GM21825 (cell line): ENCODE measurements around the gene MOGAT1.
"Not testable (repeated sequence)": the region's sequence is repeated elsewhere in the genome, so short reads cannot be mapped to it uniquely, and the experiment has no call there.

ENCODE experiments used
- ATAC-seq: cut with Tn5 transposase; IDR thresholded peaks from one replicate; pipeline ENCODE4 v1.9.1; 2021; ENCODE audit warnings: mild to moderate bottlenecking, moderate library complexity; ENCODE audit not compliant: unreplicated experiment

The MOGAT1 gene

DNA sequence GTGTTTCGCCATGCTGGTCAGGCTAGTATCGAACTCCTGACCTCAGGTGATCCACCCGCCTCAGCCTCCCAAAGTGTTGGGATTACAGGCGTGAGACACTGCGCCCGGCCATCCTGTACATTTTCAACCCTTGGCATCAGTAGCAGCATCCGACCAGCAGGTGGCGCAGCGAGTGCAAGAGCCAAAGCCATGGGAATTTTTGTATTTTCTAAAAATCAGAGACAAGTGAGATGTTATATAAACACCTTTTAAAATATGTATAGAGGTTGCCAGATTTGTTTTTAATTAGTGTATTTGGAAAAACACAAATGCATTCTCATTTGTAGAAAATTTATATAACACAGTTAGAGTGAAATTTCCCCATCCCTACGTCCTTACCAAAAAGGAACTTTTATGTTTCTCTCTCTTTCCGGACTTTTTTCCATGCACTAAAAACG lies 36.8 kb downstream of the MOGAT1 start:
- ATAC-seq: no peak

DNA sequence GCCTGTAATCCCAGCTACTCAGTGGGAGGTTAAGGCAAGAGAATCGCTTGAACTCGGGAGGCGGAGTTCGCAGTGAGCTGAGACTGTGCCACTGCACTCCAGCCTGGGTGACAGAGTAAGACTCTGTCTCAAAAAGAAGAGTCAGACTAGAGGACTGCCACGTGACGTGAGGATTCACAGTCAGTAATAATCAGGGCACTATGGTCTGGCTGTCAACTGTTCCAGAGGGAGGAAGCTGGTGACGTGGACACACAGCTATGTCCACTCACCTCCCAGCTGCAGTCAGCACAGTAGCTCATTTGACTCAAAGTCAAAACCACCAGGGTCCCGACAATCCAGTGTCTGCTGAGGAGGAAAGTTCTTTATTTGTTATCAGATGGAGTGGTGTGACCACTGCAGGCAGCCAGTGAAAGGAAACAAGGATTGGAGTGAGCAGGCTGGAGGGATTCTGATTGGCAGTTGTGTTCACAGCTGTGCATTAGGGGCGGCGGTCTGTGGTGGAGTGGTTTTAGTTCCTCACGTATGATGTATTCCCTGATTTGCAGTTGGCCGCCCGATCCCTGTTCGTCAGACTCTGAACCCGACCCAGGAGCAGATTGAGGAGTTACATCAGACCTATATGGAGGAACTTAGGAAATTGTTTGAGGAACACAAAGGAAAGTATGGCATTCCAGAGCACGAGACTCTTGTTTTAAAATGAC lies 37.9 kb downstream of the MOGAT1 start:
- peak; percentile 74 for ATAC-seq

DNA sequence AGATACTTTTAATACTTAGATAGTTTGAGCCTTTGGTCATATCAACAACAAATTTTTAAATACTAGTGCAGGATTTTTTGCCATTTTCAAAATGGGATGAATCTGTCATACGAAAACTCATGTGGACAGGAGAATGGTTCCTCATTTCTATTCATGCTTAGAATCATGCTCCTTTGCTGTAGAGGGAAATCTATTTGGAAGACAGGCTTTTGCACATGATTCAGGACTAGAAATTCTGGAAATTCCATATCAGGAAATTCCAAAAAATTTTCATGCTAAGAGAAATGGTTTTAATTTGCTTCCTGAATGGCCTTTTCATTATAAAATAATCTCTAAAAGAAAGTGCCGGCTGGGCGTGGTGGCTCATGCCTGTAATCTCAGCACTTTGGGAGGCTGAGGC lies 39.3 kb downstream of the MOGAT1 start:
- no peak for ATAC-seq

DNA sequence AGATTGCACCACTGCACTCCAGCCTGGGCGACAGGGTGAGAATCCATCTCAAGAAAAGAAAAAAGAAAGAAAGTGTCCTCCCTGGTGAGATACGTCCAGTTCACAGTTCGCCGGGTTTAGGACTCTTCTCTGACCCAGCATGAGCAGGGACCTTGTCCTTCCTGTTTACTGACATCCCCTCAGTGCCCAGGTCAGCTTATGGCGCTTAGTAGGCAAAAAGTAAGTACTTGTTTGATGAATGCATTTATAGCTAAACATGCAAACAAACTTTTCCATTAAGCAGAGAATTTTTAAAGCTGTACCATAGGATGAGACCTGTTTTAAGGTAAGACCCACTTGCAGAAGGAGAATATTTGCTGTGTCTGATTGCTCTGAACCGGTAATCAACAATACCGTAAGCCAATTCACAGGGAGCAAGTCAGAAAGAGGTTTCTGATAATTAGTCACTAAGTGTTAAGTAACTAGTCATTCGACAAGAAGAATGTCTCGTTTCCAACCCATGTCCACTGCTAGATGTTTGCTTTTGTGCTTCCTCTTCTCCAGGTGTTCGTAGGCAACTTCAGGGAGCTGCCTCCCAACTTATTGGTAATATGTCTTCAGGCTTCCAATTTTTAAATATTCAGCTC lies 40.0 kb downstream of the MOGAT1 start:
- ATAC-seq: no peak

DNA sequence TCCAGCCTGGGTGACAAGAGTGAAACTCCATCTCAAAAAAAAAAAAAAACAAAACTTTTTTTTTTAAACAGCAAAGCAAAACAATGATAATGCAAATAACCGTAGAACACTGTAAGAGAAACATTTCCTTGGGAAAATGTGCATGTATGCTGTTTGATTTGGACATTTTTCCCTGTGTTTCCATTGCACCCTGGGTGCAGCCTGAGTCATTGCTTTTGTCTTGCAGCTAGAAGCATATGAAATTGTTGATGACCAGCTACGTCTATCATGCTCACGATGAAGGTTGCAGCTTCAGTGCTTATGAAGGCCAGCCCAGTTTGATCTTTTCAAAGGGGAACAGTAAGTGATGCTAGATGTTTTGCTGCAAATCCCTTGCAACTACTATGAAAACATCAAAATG lies 41.5 kb downstream of the MOGAT1 start:
- ATAC-seq: no peak

DNA sequence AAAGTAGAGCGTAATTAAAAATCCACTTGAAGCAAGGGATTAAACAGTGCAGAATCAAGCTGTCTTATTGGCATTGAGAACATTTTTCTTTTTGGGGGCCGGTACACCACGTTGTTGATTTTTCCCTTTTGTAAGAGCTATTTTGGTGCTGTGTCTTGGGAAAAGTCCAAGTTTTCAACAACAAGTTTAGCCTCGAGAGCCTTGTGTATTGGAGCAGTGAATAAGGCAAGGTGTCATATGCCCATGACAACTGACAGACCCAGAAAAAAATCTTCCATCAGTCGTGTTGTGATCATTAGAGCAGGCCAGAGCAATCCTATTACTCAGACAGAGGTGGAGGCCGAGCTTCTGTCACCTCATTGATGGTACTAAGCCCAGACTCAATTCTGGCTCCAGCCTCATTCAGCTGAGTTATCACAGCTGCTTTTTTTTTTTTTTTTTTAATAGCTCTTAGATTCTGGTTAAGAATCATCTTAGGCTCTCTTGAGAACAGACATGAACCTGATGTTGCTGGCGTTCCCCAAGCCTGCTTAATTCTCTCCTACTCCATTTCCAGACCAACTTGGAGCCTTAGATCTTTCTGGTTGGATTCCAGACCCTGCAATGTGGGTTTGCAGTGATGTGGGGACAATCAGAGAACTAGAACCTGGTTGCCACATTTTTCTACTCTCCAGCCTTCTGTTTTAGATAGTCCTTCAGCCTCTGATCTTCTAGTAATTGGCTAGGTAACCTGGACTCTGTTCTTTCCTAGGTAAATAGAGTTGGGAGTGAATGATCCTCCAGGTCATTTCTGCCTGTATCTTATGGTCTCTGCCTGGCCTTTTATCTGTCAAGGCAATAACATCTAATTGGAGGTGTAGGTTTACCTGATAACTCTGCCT lies 43.1 kb downstream of the MOGAT1 start:
- no peak for ATAC-seq

DNA sequence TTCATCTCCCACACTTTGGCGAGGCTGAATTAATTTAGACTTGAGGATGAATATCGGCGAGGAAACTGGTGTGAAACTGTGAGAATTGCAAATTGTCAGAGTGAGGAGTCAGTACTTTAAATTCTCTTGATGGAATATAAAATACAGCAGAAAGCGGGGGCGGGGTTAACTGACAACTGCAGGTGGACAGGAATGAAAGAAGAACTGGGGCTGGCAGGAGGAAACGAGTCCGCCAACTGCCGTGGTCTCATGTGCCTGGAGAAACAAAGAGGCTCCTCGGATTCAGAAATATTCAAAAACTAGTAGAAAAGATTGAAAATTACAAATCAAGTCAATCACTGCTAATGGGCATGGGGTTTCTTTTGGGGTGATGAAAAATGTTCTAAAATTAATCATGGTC lies 44.3 kb downstream of the MOGAT1 start:
- peak; percentile 44 for ATAC-seq

DNA sequence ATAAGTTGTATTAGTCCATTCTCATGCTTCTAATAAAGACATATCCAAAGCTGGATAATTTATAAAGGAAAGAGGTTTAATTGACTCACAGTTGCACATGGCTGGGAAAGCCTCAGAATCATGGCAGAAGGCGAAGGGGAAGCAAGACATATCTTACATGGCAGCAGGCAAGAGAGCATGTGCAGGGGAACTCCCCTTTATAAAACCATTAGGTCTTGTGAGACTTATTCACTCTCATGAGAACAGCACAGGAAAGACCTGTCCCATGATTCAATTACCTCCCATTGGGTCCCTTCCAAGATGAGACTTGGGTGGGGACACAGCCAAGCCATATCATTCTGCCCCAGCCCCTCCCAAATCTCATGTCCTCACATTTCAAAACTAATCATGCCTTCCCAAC lies 48.3 kb downstream of the MOGAT1 start:
- not testable (repeated sequence) for ATAC-seq

DNA sequence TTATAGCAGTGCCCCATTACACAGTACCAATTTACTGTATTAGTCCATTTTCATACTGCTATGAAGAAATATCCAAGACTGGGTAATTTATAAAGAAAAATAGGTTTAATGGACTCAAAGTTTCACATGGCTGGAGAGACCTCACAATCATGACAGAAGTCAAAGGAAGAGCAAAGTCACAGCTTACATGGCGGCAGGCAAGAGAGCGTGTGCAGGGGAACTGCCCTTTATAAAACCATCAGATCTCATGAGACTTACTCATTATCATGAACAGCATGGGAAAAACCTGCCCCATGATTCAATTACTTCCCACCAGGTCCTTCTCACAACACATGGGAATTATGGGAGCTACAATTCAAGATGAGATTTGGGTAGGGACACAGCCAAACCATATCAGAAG lies 50.1 kb downstream of the MOGAT1 start:
- ATAC-seq: not testable (repeated sequence)

DNA sequence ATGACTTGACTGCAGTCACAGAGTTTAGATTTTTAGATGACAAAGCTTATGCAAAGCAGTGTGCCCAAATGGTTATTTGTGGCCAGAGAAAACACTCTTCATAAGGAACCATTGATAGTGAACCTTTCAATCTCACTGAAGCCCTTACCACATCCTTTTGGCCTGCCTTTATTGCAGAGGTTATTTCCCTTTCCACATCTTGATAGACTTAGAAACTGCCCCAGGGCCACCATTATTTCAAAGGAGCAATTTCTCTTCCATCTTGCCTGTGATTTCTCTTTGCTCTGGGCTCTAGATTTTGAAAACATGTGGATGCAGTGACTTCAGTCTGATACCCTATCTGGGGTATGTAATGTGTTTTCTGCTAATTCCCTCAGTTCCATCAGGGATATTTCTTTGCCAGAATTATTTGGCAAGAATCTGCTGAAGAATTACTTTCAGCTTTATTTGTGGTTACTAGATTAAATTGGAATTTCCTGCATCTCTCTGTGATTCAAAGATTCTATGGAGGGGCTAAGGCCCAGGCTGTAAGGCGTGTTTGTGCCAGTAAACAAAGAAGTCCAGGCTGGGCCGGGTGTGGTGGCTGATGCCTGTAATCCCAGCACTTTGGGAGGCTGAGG lies 51.0 kb downstream of the MOGAT1 start:
- ATAC-seq: peak; percentile 99

DNA sequence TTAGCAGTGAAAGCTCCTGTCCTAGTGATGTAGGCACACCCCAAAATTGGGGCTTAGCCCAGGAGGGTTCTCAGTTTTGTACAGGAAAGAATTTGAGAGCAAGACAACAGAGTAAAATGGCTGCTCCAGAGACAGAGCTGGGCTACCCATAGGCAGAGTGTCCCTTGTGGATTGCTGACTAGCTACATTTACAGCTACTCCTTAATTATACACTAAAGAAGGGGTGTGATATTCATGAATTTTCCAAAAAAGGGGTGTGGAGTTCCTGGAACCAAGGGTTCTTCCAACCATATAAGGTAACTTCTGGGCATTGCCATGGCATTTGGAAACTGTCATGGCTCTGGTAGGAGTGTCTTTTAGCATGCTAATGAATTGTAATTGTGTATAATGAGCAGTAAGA lies 52.8 kb downstream of the MOGAT1 start:
- ATAC-seq: no peak

DNA sequence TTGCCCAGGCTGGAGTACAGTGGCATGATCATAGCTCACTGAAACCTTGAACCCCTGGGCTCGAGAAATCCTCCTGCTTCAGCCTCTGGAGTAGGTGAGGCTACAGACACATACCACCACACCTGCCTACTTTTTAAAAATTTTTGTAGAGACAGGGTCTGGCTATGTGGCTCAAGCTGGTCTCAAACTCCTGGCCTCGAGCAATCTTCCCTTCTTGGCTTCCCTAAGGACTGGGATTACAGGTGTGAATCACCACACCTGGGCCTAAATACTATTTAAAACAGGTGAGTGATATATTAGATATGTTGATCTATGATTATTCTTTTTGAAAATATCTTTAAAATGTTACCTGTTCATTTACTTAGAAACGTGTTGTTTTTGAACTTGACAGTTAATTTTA lies 57.2 kb downstream of the MOGAT1 start:
- ATAC-seq: no peak

DNA sequence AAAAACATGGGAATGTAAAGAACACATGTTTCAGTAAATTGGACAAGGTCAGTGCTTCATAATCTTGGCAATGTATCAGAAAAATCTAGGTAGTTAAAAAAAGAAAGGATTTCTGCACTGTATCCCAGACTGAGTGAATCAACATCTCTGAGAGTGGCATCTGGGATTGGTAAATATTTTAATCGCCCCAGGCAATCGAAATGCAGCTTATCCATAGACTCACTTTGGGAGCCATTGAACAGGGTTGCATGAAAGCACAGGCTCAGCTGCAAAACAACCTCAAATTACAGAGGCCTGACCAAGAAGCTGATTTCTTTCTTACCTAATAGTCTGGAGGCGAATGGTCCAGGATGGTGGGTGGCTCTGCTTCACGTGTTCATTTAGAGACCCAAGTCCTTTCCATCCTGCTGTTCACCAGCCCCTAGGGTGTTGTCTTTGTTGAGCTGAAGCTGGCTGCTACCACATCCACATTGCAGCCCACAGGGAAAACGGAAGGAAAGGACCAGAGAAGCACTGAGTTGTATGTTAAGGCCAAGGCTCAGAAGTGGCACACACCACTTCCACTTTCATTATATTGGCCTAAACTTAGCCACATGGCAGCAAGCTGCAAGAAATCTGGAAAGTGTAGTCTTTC lies 59.0 kb downstream of the MOGAT1 start:
- ATAC-seq: peak; percentile 64

DNA sequence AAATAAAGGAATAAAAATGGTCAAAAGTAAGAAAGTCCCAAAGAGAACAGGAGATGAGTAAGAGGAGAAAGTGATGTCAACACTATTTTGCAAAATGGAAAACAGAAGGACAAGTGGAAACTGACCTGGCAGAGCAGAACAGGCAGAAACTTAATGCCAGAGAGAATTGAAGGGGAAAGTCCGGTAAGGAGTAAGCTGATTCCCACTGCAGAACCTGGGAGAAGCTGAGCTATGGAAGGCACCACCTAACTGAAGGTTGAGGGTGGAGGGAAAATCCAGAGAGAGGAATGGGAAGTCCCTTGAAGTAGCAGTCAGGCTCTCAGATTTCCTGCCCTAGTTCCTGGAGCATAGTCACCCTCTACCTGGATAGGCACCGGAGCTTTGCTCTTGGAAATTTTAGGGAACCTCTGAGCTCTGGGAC lies 59.8 kb downstream of the MOGAT1 start:
- ATAC-seq: no peak

DNA sequence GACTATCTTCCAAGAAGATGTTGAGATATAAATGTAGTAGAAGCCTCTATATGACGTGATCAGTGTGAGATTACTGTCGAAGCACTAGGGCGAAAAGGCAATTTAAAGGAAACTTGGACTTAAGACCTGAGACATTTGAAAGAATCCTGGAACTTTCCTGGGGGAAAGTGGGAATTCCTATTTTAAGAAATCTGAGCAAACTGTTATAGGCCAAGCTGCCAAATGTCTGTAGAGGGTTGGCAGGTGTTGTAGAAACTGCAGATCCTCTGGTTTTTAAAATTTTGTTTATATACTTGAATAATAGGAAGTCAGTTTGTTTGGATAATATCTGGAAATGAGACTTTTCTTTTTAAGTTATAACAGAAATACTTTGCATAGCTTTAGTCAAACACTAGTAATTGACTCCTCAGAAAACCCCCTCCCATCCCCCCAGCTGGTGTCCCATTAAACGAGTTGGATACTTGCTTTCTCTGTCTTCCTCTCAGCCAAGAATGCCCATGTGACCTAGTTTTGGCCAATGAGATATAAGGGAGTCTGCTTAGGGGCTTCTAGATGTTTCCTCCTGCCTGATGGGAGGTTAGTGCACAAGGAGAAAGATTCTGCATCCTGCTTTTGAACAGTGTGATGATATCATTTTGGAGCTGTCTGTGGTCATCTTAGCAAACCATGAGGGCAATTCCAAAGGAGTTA lies 61.2 kb downstream of the MOGAT1 start:
- ATAC-seq: no peak

DNA sequence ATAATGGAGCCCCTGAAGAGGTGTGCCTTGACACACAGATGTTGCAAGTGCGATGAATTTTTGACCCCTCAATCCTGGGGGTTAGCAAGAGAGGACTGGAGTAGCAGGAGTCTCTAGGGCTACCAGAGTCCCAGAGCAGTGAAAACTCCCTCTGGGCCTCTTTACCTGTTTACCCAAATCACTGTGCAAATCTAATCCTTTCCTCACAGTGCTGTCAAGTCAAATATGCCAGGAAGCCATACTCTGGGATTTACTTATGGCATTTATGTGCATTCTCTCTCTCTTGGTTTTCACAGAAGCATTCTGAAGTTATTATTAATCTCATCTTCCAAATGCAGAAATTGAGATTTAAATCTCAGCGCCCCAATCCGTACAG lies 62.0 kb downstream of the MOGAT1 start:
- no peak for ATAC-seq

DNA sequence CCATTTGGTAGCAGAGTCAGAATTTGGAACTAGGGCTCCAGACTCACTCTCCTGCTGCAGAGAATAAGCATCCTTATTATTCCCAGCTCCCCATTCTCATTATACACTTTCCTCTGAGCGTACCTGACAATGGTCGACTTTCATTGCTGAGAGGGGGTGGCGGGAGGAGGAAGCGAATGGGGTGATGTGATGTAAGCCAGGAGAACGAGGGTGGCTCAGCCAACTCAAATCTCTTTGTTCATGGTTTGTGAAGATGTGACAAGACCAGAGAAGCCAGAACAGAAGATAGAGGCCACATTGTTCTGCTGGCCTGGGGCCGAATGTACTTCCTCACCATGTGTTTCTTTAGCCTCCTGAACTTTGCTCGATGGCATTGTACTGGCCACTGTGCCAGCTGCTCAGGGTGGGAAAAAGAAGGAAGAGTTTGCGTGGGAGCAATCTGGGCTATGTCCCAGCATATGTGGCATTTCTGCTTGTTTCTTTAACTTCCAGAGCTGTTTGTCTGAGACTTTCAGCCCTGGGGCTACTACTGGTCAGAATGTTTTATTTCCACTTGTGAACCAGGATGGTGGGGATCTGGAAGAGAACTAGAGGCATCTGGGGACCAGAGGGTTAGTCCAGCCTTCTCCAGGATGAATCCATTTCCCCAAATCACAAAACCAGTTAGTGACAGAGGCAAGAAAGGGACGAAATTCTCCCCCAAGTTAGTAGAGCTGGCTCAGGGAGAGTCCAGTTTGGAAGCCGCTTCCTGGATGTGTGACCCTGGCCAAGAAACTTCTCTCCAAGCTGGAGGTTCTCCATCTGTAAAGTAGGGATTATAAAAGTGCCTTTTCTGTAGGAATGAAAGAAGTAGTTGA lies 62.6 kb downstream of the MOGAT1 start:
- no peak for ATAC-seq

DNA sequence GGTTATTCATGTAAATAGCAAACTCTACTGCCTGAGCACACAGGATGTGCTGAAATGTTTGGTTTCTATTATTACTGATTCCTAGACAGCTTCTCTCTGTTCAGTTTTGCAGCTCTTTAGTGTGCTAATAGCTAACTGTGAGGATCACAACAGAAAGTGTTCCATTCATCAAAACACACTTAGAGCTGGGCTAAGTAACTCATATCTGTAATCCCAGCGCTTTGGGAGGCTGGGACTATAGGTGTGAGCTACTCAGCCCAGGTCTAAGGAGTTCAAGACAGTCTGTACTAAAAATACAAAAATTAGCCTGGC lies 63.2 kb downstream of the MOGAT1 start:
- ATAC-seq: peak; percentile 74

DNA sequence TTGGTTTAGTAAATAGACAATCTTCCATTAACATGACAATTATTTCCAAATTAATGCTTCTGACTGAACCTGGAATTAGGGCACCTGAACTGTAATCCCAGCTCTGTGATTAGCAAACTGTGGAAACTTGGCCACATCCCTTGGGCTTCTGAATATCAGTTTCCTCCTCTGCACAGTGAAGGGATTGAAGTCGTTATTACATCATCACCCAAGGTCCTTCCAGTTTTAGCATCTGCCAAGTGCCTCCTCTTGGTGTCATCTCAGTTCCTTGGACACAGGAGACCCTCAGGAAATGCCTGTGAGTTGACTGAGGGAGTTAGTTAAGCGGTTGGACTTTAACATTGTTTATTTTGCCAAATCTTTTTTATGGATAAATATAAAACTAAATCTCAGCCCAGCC lies 64.8 kb downstream of the MOGAT1 start:
- no peak for ATAC-seq

DNA sequence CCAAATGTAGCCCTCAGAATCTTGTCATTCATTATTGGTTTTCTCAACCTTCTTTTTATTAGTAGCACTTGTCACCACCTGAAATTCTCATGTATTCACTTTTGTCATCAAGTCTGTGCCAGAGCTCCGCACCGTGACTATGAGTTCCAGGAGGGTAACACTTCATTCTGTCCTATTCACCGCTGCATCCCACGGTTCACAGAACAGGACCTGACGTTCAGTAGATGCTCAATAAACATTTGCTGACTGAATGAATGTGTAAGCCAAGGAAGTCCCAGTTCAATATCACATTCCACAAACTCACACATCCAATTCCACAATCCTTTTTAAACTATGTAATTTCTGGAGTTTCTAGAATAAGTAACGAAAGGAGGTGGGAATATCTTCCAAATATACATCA lies 65.5 kb downstream of the MOGAT1 start:
- ATAC-seq: no peak
